DOHH2 (cell line): ENCODE measurements around the gene RMC1.

Experiments
- EZH2phosphoT487 ChIP-seq: fragments of 200-600 bp; sonication (generic); IDR thresholded peaks from 2 replicates; pipeline ENCODE4 v1.6.1; 2017; ENCODE audit warnings: borderline replicate concordance, mild to moderate bottlenecking, antibody characterized with exemption, low read length, moderate library complexity, mixed read lengths
- TF ChIP-seq, protein P1 (sequence below): fragments of 200-600 bp; sonication (generic); IDR thresholded peaks from one replicate; pipeline ENCODE4 v1.5.1; 2014; ENCODE audit warnings: antibody characterized with exemption, mild to moderate bottlenecking, low read depth, low read length; ENCODE audit not compliant: poor library complexity, severe bottlenecking

DNA sequence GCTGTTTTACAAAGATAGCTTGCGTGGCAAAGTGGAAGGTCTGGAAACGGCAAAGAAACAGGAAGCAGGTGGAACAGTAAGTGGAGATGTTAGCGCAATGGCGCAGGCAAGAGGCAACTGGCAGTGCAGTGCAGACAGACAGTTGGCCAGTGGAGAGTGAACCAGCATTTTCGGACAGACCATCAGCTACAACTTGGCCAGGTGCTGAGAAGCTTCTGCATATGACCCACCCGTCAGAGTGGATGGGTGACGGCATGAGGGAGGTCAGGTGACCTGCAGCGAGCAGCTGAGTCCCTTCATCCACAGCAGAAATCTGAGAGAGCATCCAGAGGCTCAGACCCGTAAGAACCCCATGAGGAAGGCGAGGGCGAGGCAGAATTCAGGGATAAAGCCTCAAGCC is 49.2 kb downstream of the RMC1 start:
- TF ChIP-seq, protein P1, sequence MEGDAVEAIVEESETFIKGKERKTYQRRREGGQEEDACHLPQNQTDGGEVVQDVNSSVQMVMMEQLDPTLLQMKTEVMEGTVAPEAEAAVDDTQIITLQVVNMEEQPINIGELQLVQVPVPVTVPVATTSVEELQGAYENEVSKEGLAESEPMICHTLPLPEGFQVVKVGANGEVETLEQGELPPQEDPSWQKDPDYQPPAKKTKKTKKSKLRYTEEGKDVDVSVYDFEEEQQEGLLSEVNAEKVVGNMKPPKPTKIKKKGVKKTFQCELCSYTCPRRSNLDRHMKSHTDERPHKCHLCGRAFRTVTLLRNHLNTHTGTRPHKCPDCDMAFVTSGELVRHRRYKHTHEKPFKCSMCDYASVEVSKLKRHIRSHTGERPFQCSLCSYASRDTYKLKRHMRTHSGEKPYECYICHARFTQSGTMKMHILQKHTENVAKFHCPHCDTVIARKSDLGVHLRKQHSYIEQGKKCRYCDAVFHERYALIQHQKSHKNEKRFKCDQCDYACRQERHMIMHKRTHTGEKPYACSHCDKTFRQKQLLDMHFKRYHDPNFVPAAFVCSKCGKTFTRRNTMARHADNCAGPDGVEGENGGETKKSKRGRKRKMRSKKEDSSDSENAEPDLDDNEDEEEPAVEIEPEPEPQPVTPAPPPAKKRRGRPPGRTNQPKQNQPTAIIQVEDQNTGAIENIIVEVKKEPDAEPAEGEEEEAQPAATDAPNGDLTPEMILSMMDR = no peak
- TF ChIP-seq EZH2phosphoT487 = no peak
